HCT116 (cell line): ENCODE data around the gene KCNAB2.

Experiments used
- POLR2A ChIP-seq: IDR thresholded peaks from 2 replicates; pipeline ENCODE4 v1.7.0; 2011; ENCODE audit warnings: borderline replicate concordance; ENCODE audit not compliant: insufficient read depth, insufficient read length; ENCODE audit errors: extremely low read depth
- SP1 ChIP-seq: IDR thresholded peaks from 2 replicates; pipeline ENCODE4 v1.6.1; 2012; ENCODE audit warnings: low read depth
- TF ChIP-seq, protein P1 (sequence below), 3 experiments: fragments of 200-600 bp in 1 of 3; sonication (generic) in 1 of 3; IDR thresholded peaks in 2 of 3; conservative IDR thresholded peaks in 1 of 3; 2 replicates each; pipeline ENCODE4 v1.5.1; 2012 to 2017; ENCODE audit warnings: low read depth in 2 of 3, low read length in 2 of 3, antibody characterized with exemption in 1 of 3, borderline replicate concordance in 1 of 3, control low read depth in 1 of 3, mild to moderate bottlenecking in 1 of 3, mixed read lengths in 1 of 3, mixed run types in 1 of 3, moderate library complexity in 1 of 3; ENCODE audit not compliant: insufficient read depth in 1 of 3

DNA sequence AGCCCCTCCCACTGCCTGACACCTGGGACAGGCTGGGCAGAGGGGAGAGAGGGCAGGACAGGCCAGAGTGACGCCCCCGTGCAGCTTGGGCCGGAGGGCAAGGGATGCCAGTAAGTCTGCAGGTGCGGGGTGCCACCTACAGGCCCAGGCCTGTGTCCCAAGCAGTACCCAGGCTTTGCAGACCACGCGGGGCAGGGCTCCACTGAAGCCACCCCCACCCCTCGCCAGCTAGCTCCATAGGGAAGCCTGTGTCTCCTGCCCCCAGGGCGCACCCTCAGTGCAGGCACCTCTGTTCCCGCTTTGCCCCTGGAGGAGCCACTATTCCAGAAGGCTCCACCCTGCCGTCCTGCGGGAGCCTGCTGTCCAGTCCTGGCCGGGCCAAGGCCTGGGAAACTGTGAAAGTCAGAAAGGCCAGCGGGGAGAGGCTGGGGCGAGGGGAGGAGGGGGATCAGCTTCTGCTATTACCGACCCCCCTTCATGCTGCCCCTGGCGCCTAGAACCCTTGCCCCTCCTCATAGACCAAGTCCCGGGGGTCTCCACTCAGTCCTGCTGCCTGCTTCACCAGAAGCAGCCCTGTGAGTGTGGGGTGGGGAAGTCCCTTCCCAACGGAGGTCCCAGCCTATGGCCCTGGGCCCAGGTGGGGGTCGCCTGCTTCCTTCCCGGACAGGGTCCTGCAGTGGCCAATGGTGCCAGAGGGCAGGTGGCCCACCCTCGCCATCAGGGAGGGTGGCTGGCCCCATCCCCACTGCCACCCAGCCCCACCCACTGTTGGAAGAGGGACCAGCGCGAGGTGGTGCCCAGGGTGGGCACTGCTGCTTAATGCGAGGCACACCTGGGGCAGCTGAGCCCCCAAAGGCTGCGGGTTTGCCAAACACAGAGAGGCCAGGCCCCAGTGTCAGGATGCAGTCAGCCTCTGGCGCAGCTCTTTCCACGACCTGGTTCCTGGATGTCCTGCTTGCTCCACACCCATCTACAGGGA, 54.4 kb downstream of the KCNAB2 start:
- TF ChIP-seq POLR2A (no peak), SP1 (no peak)
- TF ChIP-seq, protein P1, sequence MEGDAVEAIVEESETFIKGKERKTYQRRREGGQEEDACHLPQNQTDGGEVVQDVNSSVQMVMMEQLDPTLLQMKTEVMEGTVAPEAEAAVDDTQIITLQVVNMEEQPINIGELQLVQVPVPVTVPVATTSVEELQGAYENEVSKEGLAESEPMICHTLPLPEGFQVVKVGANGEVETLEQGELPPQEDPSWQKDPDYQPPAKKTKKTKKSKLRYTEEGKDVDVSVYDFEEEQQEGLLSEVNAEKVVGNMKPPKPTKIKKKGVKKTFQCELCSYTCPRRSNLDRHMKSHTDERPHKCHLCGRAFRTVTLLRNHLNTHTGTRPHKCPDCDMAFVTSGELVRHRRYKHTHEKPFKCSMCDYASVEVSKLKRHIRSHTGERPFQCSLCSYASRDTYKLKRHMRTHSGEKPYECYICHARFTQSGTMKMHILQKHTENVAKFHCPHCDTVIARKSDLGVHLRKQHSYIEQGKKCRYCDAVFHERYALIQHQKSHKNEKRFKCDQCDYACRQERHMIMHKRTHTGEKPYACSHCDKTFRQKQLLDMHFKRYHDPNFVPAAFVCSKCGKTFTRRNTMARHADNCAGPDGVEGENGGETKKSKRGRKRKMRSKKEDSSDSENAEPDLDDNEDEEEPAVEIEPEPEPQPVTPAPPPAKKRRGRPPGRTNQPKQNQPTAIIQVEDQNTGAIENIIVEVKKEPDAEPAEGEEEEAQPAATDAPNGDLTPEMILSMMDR (IDR thresholded peaks at IDR 0.05 in 2 of 3, conservative IDR thresholded peaks at IDR 0.05 in 1 of 3; ENCODE audit: borderline replicate concordance in 1 of 3, insufficient read depth in 1 of 3, low read depth in 2 of 3, low read length in 2 of 3) = peak in 2 of 3 experiments; percentile 25 to 30; a peak in 3 of 6 replicates
